GM12892 (cell line): ENCODE data around the gene SERTAD2.

Source experiments
- DNase-seq: peaks from one replicate; pipeline ENCODE4 v3.0.0; 2011; ENCODE audit not compliant: insufficient read length
- FAIRE-seq: peaks from 2 replicates; lab custom pipeline; 2011; peaks lifted over from hg19 to GRCh38; lab: Jason Lieb, UNC
- POLR2A ChIP-seq: IDR thresholded peaks from 2 replicates; pipeline ENCODE4 v1.6.1; 2011; ENCODE audit warnings: low read depth, low read length, control low read depth
- POLR2AphosphoS5 ChIP-seq: IDR thresholded peaks from 2 replicates; pipeline ENCODE4 v1.6.1; 2011; ENCODE audit warnings: low read depth, low read length, control low read depth
- TAF1 ChIP-seq: IDR thresholded peaks from 2 replicates; pipeline ENCODE4 v1.6.1; 2011; ENCODE audit warnings: low read depth, mild to moderate bottlenecking, control low read depth, low read length, borderline replicate concordance

SERTAD2 gene

DNA sequence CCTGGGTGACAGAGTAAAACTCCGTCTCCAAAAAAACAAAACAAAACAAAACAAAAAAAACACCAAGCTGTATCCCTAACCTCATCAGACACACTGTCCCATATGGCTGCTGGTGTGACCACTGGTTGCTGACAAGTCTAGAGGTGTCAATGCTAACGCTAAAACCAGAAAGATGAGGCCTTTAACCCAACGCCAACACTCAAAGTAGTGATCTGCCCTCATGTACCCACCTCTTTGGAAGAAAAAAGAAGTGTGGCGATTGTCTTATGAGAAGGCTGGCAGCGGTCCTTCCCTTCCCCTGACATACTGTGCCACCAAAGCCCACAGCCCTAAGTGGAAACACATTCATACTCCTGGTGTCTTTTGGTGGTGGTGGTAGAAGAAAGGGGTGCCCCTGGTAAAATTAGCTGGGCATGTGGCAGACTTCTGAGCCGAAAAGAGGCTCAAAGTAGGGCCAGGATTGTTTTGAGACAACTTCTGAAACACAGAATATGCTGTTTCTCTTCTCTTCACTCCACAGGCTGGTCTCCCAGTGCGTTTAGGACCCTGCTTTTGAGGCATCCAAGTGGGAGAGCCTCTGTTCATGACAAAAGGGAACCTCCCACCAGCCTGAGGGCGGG lies 9.8 kb downstream of the SERTAD2 start:
- FAIRE-seq (peak; percentile 91), DNase-seq (no peak)
- TF ChIP-seq POLR2A (no peak), POLR2AphosphoS5 (no peak; the same call in 1 of the 2 replicates), TAF1 (no peak)

DNA sequence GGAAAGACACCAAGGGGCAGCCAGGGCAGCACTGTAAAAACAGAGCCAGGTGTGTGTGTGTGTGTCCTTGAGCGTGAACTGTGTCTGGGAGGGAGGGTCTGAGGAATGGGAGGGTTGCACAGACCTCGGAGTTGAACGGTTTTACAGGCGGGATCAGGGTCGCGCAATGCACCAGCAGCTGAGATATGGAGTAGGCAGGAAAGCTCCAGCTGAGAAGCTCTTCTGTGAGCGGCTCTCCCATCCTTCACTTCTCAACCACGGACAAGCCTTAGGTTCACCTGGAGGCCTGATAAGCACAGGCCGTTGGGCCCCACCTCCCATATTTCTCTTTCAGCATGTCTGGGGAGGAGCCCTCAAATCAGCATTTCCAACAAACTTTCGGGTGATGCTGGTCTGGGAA lies 12.1 kb downstream of the SERTAD2 start:
- FAIRE-seq, result no peak

DNA sequence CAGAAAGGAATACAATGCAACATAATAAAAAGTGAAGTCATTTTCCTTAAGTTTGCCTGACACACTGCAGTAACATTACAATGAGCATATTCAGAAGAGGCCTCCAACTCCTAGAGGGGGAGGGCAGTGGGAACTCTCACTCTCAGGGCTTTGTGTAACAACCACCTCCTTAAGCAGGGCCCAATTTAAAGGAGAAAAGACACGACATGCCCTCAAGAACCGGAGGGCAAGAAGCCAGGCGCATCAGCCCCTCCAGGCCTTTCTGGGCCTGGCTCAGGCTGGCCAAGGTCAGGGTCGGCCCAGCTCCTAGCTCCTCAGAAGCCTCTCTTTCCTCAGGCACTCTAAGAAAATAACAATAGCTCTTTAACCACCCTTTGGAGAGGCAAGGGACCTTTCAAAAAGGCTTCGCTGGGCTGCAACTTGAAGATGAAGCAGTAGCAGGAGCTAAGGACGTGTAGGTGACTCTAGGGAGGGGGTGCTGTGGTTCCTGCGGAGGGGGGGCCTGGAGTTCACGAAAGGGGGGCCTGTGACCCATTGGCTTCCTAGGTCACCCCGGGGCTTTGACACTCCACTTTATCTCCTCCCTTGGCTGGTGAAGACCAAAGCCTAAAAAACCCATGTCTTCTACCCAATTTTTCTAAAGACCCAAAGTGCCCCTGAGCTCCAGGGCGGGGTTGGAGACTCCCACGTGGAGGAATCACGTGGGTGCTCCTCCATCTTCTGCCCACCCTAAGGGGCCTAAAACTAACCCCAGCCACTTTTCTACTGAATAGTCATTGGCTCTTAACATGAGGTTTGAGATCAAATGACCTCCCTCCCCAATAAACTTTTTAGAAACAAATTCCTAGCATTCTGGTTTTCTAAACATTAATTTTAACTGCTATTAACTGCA lies 13.3 kb downstream of the SERTAD2 start:
- no peak for DNase-seq
- TF ChIP-seq TAF1 (no peak), POLR2A (no peak)
- peak; percentile 71 for FAIRE-seq

More for the DNA sequence above, 12.1 kb downstream of the SERTAD2 start:
- TF ChIP-seq TAF1 (no peak), POLR2A (no peak), POLR2AphosphoS5 (no peak)
- DNase-seq, result no peak

DNA sequence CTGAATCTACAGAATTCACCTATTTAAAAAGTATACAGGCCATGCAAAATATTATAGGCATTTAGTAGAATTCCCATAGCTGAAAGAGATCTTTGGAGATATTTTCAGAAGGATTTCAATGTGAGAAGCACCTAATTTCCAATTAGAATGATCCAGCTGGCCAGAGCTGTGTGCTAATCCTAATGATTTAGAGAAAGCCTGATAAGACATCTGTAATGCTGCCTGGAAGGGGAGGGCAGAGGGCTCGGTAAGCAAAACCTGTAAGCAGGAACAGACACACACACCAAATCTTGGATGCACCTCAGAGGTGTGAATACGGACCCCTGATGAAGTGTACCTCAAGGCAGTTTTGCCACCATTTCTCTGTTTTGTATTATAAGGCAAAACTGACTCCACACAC lies 14.0 kb downstream of the SERTAD2 start:
- no peak for TF ChIP-seq TAF1
- TF ChIP-seq POLR2A, result no peak
- no peak for TF ChIP-seq POLR2AphosphoS5
- DNase-seq (no peak), FAIRE-seq (no peak)

DNA sequence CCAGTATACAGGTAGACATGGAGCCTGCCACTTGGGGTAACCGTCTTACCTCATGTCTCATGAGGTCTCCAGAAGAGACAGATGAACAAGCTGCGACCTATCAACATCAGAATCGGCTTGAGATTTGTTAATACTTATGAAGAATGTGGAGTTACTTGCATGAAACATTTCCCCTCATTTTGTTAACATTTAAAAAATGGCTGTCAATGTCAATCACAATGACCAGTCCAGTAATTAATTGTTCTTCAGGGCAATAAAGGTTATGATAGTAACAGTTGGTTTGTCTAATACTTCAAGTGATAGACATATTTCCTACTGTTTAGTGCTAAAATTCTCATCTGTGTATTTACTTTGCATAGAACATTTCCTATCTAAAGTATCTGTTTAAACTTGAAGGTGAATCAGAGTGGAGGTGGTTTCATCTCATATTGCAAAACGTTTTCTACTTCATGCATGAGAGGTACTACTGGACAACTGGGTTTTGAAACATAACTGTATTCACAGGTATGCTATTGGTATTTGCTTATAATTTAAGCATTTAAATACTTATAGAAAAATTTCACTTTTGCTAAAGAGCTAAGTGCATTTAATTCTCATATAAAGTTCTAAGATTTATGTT lies 15.1 kb downstream of the SERTAD2 start:
- FAIRE-seq (no peak), DNase-seq (no peak)
- TF ChIP-seq TAF1 (no peak), POLR2A (no peak), POLR2AphosphoS5 (no peak)

DNA sequence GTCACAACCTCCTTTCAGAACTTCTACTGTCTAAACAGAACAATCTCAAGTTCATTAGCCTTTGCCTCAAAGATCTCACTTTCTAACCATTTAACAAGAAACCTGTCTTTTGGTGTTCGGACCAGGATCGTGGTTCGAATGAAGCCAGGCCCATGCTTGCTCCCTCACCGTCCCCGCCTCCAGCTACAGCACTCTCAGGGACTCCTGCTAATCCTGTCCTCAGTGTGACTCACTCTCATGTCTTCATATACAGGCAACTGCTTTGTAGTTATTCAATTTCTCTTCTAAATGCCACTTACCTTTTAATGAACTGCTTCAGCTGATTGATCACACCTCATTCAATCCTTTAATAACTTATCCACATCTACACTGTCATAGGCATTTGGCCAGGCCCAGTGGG lies 15.8 kb downstream of the SERTAD2 start:
- no peak for DNase-seq
- TF ChIP-seq POLR2AphosphoS5 (no peak), POLR2A (no peak), TAF1 (no peak)
- peak; percentile 60 for FAIRE-seq

DNA sequence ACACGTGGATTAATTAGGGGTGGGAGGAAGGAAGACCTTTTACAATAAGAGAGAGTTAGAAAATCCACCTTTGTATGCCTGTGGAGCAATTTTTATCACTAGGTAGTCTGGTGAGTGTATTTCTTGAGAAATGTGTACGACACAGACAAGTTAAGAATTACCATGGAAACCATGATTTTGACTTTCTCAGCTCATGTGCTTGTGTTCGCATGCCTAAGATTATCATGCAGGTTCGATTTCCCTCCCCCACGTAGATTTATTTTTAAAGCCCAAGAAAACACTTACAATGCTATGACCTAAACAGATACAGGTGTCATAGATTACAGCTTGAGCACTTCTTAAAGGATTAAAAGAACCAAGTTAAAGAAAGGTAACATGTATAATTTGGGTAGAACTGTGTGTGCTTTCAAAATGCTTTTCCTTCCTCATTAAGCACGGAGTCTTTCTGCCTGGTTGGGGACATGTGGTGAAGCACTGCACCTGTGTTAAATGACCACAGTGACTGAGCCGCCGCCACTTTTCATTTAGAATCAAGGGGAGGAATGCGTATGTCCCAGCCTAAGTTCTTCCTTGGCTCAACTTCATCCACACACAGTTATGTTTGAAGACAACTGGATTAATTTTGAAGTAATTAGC lies 16.6 kb downstream of the SERTAD2 start:
- DNase-seq (no peak), FAIRE-seq (peak; percentile 85)
- TF ChIP-seq POLR2A, result no peak

DNA sequence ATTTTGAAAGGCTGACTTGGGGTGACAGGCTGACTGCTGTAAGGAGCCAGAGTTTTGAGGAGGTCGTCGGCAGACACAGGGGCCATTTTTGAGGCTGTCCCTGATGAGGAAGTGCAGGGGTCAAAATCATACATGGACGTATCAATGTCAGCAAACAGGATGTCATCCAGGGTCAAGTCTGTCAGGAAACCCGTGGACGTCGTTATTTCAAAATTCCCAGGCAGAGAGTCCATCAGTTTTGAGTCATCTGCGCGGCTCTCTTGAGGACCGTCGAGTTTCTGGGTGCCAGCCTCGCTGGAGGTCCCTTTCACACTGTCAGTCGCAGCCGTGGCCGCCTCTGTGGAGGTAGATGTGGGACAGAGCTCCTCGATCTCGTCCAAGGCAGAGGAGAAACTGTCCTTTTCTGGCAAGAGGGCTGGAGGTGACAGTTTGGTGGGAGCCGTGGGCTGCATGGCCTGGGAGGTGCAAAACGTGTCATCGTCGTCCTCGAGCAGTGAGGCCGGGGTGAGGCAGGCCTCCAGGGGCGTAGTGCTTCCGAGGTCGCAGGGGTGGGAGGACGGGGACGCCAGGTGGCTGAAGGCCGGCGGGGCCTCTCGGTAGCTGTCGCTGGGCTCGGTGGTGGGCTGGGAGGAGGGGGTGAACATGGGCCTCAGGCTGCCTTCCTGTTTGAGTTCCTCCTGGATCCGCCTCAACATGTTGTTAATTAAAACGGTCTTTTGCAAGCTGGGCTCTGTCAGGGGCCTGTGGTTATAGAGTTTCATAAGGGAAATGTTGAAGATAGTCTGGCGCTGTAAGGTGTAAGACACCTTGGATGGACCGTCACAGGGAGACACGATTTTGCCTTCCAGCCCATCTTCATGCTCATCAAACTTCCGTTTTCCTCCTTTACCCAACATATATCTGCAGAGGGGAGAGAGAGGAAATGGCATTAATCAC lies 17.5 kb downstream of the SERTAD2 start:
- DNase-seq (peak; percentile 59), FAIRE-seq (peak; percentile 96)
- no peak for TF ChIP-seq POLR2AphosphoS5
- TF ChIP-seq POLR2A, result peak; percentile 17; the same call in 1 of the 2 replicates
- no peak for TF ChIP-seq TAF1

DNA sequence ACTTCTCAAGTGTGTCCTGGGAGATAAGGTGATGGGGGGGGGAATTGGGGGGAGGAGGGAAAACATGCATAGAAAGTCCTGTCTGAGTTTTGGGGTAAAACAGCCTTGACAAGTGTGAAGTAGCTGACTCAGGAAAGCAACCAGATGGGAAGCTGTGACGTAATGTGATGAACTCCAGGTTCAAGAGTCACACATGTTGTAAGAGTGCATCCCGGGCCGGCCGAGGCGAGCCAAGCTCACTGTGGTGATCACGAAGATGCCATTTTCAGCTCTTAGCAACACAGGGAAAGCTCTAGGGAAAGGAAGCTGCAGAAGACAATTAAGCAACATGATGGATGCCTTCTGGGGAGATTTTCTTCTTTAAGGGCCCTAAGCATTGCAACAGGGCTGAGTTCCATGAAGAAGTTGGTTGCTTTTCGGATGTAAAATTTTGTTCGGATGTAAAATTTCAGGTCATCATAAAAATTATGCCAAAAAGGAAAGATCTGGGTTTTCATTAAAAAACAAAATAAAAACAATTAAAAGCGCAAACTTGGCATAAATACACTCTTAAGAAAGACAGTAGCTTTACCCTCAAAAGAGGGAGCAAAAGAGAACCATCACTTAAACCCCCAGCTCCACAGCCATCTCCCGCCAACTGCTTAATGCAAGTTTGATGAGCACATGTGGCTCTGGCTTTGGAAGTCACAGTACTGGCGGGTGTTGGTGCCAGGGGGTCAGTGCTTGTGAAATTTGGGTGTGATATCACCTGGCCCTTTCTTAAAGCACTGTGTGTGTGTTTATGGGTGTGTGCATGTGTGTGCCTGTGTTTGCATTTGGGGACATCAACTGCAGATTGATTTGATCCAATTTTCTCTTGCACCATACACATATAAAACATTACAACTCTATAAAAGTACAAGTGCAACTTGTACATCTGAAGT lies 19.1 kb downstream of the SERTAD2 start:
- DNase-seq, result no peak
- FAIRE-seq, result no peak

More for the DNA sequence above, 19.1 kb downstream of the SERTAD2 start:
- TF ChIP-seq TAF1 (no peak), POLR2AphosphoS5 (no peak), POLR2A (no peak)
